HFFc6 (cell line): ENCODE data around the gene NCKAP5L. TPM values are rescaled to one million over a fixed set of nuclear protein-coding genes. Genes with fewer than 3 reads are reported as not detected.

Source experiments
- DNase-seq: peaks from one replicate; pipeline ENCODE4 v3.0.0-alpha.2; 2018
- H3K27ac Mint-ChIP-seq: 2 replicates; pipeline ENCODE4 v1.8.0; 2020; ENCODE audit warnings: mild to moderate bottlenecking, mixed read lengths
- H3K27me3 Mint-ChIP-seq: 2 replicates; pipeline ENCODE4 v1.8.0; 2021; ENCODE audit warnings: mild to moderate bottlenecking, moderate library complexity, mixed read lengths; ENCODE audit not compliant: insufficient read depth
- H3K36me3 Mint-ChIP-seq: 2 replicates; pipeline ENCODE4 v1.8.0; 2021; ENCODE audit warnings: low read depth, mixed read lengths
- H3K4me1 Mint-ChIP-seq: 2 replicates; pipeline ENCODE4 v1.8.0; 2020; ENCODE audit warnings: low read depth, mixed read lengths
- H3K4me3 Mint-ChIP-seq: 2 replicates; pipeline ENCODE4 v1.8.0; 2020; ENCODE audit warnings: mild to moderate bottlenecking, moderate library complexity, mixed read lengths
- H3K9me3 Mint-ChIP-seq: 2 replicates; pipeline ENCODE4 v1.8.0; 2020; ENCODE audit warnings: mild to moderate bottlenecking, mixed read lengths
- CTCF ChIP-seq: fragments of 200-600 bp; sonication (generic); IDR thresholded peaks from 2 replicates; pipeline ENCODE4 v1.5.0; 2021; ENCODE audit warnings: antibody characterized with exemption, mild to moderate bottlenecking
- total RNA-seq, 6 experiments: library from RNA; stranded (reverse); fragmentation: NEBNext Ultra II Directional; extraction: Animal tissue kit (Norgen Biotek cat#: 25700); gene quantifications; 2 replicates in 1 of 6; 3 replicates in 5 of 6; pipeline ENCODE4 v1.2.3, GENCODE V29; 2021

The NCKAP5L gene
- total RNA-seq, 6 experiments from 2014 or later: 24.4 to 37.5 (median 25.0) TPM

- Mint-ChIP-seq H3K4me1 (peaks cover 5% of the 10 kb centered on the region), H3K4me3 (no peak overlapping the region), H3K9me3 (no peaks in the 10 kb centered on the region), H3K36me3 (peaks cover 45% of the 10 kb centered on the region), H3K27me3 (peaks cover 3% of the 10 kb centered on the region; the same call in 1 of the 2 replicates), H3K27ac (no peak overlapping the region; the same call in 1 of the 2 replicates)
- peak; percentile 86 for TF ChIP-seq CTCF
- peak; percentile 44 for DNase-seq
Measured at GRCh38 chr12:49763006-49763591, 65.1 kb downstream of the NCKAP5L start.

- Mint-ChIP-seq H3K9me3 (no peaks in the 10 kb centered on the region), H3K36me3 (peaks cover 52% of the 10 kb centered on the region), H3K27ac (no peak overlapping the region), H3K4me1 (peaks cover 2% of the 10 kb centered on the region), H3K4me3 (no peak overlapping the region), H3K27me3 (no peaks in the 10 kb centered on the region; the same call in 1 of the 2 replicates)
- no peak for DNase-seq
- no peak for TF ChIP-seq CTCF
Measured at GRCh38 chr12:49762468-49762847, 65.8 kb downstream of the NCKAP5L start.

- Mint-ChIP-seq H3K27me3 (no peaks in the 10 kb centered on the region; the same call in 1 of the 2 replicates), H3K36me3 (peaks cover 56% of the 10 kb centered on the region), H3K4me1 (no peaks in the 10 kb centered on the region), H3K9me3 (no peaks in the 10 kb centered on the region), H3K4me3 (no peak overlapping the region), H3K27ac (no peak overlapping the region)
- DNase-seq: no peak
- no peak for TF ChIP-seq CTCF
Measured at GRCh38 chr12:49761677-49762467, 66.3 kb downstream of the NCKAP5L start.

GRCh38 chr12:49750996-49751393 lies 77.2 kb downstream of the NCKAP5L start:
- Mint-ChIP-seq H3K4me3 (no peak overlapping the region), H3K27me3 (peaks cover 4% of the 10 kb centered on the region; the same call in 1 of the 2 replicates), H3K27ac (peak overlapping the region; percentile 74), H3K4me1 (peaks cover 59% of the 10 kb centered on the region), H3K9me3 (no peaks in the 10 kb centered on the region), H3K36me3 (peaks cover 35% of the 10 kb centered on the region)
- no peak for TF ChIP-seq CTCF
- DNase-seq: no peak

GRCh38 chr12:49750027-49750995 lies 77.9 kb downstream of the NCKAP5L start:
- Mint-ChIP-seq H3K36me3 (peaks cover 32% of the 10 kb centered on the region), H3K27me3 (peaks cover 4% of the 10 kb centered on the region; the same call in 1 of the 2 replicates), H3K4me1 (peaks cover 59% of the 10 kb centered on the region), H3K4me3 (no peak overlapping the region), H3K27ac (peak overlapping the region; percentile 74), H3K9me3 (no peaks in the 10 kb centered on the region)
- peak; percentile 53 for DNase-seq
- TF ChIP-seq CTCF: no peak
